IPS DF 19.7 (cell line): ENCODE data around the gene AGPAT2.

Source experiments
- DNase-seq: peaks from one replicate; pipeline ENCODE4 v3.0.0-alpha.2; 2013; ENCODE audit warnings: low read depth, low spot score

AGPAT2 gene

DNA sequence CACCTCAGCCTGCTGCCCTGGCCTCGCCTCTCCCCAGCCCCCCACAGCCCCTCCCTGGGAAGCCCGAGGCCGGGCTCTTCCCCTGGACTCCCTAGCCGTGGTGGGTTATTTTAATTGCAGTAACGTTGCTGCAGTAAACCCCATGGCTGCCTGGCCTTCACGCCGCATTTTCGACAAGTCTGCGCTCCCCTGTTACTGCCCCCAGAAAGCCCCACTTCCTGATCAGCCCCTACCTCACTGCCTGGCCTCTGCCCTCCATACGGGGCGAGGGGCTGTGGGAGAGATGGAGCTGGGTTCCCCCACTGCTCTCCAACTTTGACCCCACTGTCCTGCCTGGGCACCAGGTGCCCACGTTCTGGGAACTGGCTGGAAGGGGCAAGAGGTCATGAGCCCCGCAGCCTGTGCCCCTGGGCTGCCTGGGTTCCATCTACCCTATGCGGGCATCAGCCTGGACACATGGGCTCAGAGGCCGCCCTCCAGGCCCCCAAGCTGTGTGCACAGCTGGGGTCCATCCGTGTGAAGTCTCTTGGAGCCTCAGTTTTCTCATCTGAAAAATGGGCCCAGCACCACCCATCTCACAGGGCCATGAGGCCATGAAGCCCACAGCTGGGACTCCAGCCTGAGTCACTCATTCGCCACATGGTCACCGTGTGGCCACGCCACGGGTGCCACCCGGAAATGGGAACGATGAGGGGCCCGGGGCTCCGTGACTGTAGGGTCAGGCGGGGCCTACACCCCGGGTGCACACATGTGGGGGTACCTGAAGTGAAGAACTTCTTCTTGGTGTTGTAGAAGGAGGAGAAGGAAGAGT, 13.1 kb downstream of the AGPAT2 start:
- DNase-seq, result no peak

- DNase-seq, result no peak
Measured at GRCh38 chr9:136673088-136673974, 13.9 kb downstream of the AGPAT2 start.

DNA sequence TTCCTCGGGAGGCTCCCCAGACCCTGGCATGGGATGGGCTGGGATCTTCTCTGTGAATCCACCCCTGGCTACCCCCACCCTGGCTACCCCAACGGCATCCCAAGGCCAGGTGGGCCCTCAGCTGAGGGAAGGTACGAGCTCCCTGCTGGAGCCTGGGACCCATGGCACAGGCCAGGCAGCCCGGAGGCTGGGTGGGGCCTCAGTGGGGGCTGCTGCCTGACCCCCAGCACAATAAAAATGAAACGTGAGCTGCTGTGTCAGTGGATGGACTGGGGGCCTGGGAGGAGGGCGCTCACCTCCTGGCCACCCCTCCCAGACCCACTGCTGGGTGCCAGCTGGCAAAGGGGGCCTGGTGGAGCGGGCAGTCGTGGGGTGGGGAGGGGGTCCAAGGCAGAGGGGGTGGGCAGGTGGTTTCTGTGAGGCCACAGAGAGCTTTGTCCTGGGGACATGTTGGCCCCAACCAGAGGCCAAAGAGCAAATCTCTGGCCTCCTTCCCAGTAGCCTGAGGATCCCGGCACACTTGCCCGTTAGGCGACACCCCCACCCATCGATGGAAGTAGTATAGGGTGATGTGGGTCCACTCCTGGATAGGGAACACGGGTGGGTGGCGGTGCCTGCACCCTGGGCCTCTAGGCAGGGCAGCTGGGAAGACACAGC, 14.7 kb downstream of the AGPAT2 start:
- no peak for DNase-seq

DNA sequence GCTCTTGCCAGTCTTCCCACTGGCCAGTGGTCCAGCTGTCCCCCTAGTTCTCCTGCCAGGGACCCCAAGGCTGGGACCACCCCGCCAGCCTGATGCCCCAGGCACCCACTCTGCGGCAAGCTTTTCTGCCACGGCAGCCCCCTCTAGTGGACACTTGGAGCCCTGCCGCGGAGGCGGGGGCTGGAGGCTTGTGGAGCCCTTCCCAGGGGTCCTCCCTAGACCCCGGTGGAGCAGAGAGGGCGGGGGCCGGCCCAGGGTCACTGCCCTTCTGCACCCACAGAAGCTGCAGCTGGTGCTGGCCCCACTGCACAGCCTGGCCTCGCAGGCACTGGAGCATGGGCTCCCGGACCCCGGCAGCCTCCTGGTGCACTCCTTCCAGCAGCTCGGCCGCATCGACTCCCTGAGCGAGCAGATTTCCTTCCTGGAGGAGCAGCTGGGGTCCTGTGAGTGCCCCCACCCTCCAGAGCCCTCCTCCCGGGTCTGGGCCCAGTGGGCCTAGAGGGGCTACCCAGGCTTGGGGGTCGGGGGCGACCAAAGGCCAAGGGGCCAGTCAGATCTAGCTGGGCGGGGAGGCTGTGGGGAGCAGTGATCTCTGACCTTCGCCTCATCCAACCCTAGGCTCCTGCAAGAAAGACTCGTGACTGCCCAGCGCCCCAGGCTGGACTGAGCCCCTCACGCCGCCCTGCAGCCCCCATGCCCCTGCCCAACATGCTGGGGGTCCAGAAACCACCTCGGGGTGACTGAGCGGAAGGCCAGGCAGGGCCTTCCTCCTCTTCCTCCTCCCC, 15.4 kb downstream of the AGPAT2 start:
- DNase-seq, result no peak

DNA sequence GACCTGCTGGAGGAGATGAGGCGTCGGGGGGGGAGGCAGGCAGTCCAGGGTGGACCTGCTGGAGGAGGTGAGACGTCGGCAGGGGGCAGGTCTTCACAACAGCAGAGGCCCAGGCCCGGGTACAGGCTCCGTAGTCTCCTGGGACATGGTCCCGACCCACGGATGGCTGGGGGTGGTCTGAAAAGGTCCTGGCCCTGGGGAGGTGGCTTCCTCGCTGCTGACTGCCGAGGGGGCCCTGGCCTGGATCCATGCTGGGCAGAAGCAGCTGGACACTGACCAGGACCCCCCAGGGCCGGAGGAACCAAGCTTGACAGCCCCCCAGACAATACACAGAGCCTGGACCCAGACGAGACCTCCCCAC, 16.0 kb downstream of the AGPAT2 start:
- no peak for DNase-seq

DNA sequence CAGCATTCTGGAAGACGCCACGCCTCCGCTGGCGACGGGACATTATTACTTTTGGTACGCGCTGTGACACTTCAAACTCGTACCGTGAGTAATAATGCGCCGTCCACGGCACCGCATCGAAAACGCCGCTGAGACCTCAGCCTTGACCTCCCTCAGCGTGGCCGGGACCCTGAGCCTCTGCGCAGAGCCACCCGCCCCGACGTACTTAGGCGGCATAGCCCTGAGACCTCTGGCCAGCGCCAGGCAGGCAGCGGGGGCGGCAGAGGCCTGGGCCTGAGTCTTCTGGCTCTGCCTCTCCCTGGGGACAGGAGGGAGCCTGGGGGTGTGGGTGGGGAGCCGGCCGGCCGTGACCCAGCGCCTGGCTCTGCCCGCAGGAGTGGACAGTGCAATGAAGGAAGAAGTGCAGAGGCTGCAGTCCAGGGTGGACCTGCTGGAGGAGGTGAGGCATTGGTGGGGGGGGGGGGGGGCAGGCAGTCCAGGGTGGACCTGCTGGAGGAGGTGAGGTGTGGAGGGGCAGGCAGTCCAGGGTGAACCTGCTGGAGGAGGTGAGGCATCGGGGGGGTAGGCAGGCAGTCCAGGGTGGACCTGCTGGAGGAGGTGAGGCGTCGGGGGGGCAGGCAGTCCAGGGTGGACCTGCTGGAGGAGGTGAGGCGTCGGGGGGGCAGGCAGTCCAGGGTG, 16.5 kb downstream of the AGPAT2 start:
- no peak for DNase-seq

- DNase-seq, result no peak
Measured at GRCh38 chr9:136669791-136670464, 17.3 kb downstream of the AGPAT2 start.

DNA sequence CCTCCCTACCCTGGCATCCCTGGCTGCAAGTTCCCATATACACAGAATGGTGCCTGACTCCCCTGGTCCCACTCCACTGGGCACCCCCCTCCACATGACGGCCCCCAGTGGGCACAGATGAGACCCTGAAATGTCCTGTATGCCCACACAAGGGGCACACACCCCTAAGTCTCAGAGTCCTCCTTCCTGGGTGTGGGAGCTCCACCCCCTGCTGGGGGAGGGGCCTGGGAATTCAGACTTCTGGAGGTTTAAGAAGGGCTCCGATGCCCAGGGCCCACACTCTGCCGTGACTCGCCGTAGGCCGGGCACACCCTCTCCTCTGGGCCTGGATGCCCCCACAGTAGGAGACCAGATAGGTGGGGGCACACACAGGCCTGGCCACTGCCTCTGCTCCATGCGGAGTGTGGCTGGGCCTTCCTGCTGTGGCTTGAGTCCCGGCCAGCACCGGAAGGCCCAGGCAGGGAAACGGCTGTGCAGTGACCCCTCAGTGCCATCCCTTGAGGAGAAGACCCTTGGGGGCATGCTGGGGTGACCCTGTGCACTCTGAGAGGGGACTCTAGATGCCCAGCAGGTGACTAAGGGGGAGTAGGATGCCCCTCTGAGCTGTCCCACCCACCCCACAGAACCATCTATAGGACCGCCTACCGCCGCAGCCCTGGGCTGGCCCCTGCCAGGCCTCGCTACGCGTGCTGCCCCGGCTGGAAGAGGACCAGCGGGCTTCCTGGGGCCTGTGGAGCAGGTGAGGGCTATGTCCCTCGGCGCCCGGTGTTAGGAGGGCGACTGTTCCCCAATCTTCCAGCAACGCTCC, 18.1 kb downstream of the AGPAT2 start:
- DNase-seq, result no peak

DNA sequence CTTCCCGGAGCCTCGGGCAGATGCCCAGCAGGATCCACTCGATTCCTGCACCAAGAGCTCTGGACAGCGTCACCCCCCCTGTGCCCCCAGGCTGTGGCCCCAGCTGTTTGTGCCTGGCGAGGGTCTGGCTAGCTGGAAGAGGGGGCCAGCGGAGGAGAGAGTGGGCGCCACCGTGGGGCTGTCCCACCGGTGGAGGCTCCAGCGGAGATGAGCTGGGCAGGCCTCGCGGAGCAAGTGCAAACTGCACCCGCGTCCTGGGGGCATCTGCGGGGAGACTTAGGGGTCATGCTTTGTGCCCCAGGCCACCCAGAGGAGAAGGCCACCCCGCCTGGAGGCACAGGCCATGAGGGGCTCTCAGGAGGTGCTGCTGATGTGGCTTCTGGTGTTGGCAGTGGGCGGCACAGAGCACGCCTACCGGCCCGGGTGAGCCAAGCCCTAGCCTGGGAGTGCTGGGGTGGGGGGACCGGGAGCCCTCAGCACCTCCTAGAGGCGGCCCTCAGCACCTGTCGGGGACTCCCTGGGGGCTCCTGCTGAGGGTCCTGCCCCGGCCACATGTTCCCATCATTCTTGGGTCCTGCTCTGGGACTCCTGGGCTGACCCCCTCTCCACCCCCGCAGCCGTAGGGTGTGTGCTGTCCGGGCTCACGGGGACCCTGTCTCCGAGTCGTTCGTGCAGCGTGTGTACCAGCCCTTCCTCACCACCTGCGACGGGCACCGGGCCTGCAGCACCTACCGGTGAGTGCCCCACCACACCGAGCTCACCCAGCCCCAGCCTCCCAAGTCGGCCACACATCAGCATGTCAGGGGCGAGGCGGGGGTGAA, 19.1 kb downstream of the AGPAT2 start:
- DNase-seq, result no peak

DNA sequence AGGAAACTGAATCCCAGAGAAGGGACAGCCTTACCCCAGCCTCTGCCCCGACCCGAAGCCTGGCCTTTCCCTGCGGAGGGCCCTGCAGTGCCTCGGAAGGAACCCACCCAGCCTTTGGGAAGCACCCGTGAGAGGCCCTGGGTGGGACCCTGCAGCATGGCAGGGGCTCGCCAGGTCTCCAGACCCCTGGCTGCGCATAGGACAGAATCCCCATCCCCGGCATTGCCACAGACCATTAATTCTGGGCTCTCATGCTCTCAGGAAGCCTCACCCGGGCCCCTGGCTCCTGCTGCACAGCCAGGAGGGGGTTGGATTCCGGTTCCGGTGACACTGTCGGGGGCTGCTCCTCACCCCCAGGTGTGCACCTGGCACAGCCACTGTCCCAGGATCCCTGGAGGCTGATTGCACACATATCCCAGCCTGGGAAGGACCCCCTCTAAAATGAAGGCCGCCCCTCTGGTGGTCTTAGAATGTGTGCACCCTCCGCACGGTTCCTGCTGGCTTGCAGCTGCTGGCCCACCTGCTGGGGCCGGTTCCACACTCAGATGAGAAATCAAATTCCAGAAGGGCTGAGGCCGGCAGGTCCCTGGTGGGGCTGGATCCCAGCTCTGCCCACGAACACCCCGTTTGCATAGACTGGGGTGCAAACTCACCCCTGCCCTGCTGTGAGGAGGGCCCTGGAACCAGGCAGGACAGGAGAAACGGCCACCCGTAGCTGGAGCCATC, 19.9 kb downstream of the AGPAT2 start:
- DNase-seq, result no peak

GRCh38 chr9:136666372-136667213, 20.7 kb downstream of the AGPAT2 start:
- no peak for DNase-seq

DNA sequence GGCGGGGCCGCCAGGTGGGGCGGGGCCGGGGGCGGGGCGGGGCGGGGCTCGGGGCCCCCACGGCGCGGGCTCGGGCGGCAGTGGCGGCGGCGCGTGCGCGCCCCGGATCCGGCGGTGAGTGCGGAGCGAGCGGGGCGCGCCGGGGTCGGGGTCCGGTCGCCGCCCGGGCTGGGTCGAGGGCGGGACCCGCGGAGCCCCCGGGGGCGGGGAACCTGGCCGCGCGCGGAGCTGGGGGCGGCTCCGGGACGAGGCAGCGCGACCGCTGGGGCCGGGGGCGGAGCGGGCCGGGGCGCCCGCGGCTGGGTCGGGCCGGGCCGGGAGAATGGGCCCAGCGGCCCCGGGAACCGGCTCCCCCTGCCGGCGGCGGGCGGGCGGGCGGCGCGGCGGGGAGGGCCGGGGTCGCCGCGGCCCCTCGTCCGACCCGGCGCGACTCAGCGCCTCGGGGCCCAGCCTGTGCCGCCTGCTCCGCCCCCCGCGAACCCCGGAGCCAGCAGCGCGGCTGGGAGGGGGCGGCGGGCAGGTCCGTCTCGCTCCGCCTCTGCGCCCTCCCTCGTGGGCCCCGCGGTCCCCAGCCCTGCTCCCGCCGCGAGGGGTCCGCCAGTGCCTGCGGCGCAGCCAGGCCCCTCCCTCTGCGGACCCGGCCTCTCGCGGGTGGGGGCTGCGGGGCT, 21.4 kb downstream of the AGPAT2 start:
- DNase-seq, result no peak

DNA sequence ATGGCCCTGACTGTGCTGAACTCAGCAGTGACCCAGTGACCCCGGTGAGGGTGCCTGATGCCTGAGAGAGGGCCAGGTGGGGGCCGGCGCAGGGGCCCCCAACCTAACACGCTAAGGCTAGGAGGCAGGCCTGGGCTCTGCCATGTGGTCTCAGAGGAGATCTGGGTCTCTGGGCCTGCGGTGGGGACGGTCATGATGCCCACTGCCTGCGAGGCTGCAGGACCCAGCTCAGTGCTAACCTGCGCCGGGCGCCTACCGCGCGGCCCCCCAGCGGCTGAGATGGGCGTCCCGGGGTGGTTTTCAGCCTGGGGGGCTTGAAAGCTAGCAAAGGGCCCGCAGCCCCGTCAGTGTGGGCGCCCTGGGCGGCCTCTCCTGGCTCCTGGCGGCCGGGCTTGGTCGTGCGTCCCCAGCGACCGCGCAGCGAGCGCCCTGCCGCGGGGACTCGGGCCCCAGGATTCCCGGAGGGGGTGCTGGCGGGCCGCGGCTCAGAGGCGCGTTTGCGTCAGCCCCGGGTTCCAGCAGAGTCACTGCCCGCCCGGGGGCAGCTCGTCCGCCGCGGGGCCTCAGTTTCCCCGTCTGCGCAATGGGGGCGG, 22.1 kb downstream of the AGPAT2 start:
- no peak for DNase-seq

GRCh38 chr9:136664000-136664915, 23.0 kb downstream of the AGPAT2 start:
- no peak for DNase-seq
